Breast epithelium (tissue), 4 donors: ENCODE results near the gene XRN1. TPM values are rescaled to one million over a fixed set of nuclear protein-coding genes. Genes with fewer than 3 reads are reported as not detected.

Experiments used
- DNase-seq, 2 donors: peaks; one replicate each; pipeline ENCODE4 v3.0.0-alpha.2; 2019; ENCODE audit warnings: low spot score in 2 of 2
- H3K27ac ChIP-seq, 2 donors: fragments of 200-600 bp; sonication (generic) in 1 of 2; one replicate each; pipeline ENCODE4 v1.5.1; 2016 to 2019; ENCODE audit warnings: mild to moderate bottlenecking in 1 of 2
- H3K27me3 ChIP-seq, 2 donors: fragments of 200-600 bp; sonication (generic) in 1 of 2; one replicate each; pipeline versions ENCODE4 v1.5.1 to v1.6.0; 2017 to 2019; ENCODE audit warnings: control low read depth in 1 of 2, mild to moderate bottlenecking in 1 of 2
- H3K36me3 ChIP-seq: fragments of 200-600 bp; one replicate; pipeline ENCODE4 v1.5.1; 2019
- H3K4me1 ChIP-seq, 2 donors: fragments of 200-600 bp; sonication (generic); one replicate each; pipeline ENCODE4 v1.5.1; 2016 to 2019; ENCODE audit warnings: control low read depth in 1 of 2
- H3K4me3 ChIP-seq, 3 donors: fragments of 200-600 bp; sonication (generic); 1 replicate in 2 of 3; 2 replicates in 1 of 3; pipeline ENCODE4 v1.5.1; 2016 to 2019; ENCODE audit warnings: mild to moderate bottlenecking in 3 of 3, moderate library complexity in 2 of 3
- H3K9me3 ChIP-seq, 2 donors: fragments of 200-600 bp; sonication (generic) in 1 of 2; one replicate each; pipeline ENCODE4 v1.5.1; 2016 to 2019; ENCODE audit warnings: control low read depth in 1 of 2
- CTCF ChIP-seq, 3 donors: fragments of 450-650 bp; IDR thresholded peaks; one replicate each; pipeline ENCODE4 v1.5.1; 2016 to 2017; ENCODE audit warnings: antibody characterized with exemption in 3 of 3, mild to moderate bottlenecking in 3 of 3, moderate library complexity in 3 of 3
- POLR2A ChIP-seq: fragments of 450-650 bp; IDR thresholded peaks from one replicate; pipeline ENCODE4 v1.6.1; 2016; ENCODE audit warnings: antibody characterized with exemption, mild to moderate bottlenecking, moderate library complexity
- POLR2AphosphoS5 ChIP-seq, 3 donors: sonication (generic); formaldehyde crosslinking; IDR thresholded peaks; one replicate each; pipeline ENCODE4 v1.6.1; 2017; ENCODE audit warnings: antibody characterized with exemption in 3 of 3
- intact Hi-C: fragments of 100-400 bp; cut with DNase I; formaldehyde crosslinking; loops from one replicate; pipeline ENCODE4 v1.15.1; 2023; ENCODE audit warnings: low total_unique reads
- total RNA-seq, 3 donors: library from RNA; depleted of rRNA; stranded (reverse); fragments of >200 nt; gene quantifications; one replicate each; pipeline ENCODE4 v1.1.0, GENCODE V29; 2016

Gene XRN1
- total RNA-seq, 3 donors from 2014 or later = 44.5 to 81.1 (median 51.5) TPM

- intact Hi-C loops = no loop called here
- no peaks in the 10 kb centered on the region for H3K4me1 ChIP-seq
- no peak for TF ChIP-seq CTCF (IDR thresholded peaks at IDR 0.05)
- TF ChIP-seq POLR2AphosphoS5 (IDR thresholded peaks at IDR 0.05) = no peak
- no peak for TF ChIP-seq POLR2A
- H3K36me3 ChIP-seq = no peaks in the 10 kb centered on the region
- H3K9me3 ChIP-seq = peaks cover 0 to 3% of the 10 kb centered on the region in 2 donors
- no peaks in the 10 kb centered on the region for H3K27me3 ChIP-seq
- no peak overlapping the region for H3K4me3 ChIP-seq
- no peak for DNase-seq
- no peak overlapping the region for H3K27ac ChIP-seq
These were observed 149.2 kb downstream of the XRN1 start for GRCh38 chr3:142298626-142299025.

- intact Hi-C loops = no loop called here
- Histone ChIP-seq H3K9me3 (no peaks in the 10 kb centered on the region), H3K4me3 (no peak overlapping the region), H3K27me3 (no peaks in the 10 kb centered on the region), H3K27ac (no peak overlapping the region), H3K36me3 (no peaks in the 10 kb centered on the region), H3K4me1 (no peaks in the 10 kb centered on the region)
- no peak for DNase-seq
- TF ChIP-seq POLR2AphosphoS5 (IDR thresholded peaks at IDR 0.05) = no peak
- no peak for TF ChIP-seq POLR2A
- TF ChIP-seq CTCF (IDR thresholded peaks at IDR 0.05) = no peak
These were observed 151.3 kb downstream of the XRN1 start for GRCh38 chr3:142296507-142296906.

- Histone ChIP-seq H3K4me1 (no peaks in the 10 kb centered on the region), H3K27me3 (no peaks in the 10 kb centered on the region), H3K9me3 (peaks cover 0 to 12% of the 10 kb centered on the region in 2 donors), H3K36me3 (no peaks in the 10 kb centered on the region), H3K4me3 (no peak overlapping the region), H3K27ac (no peak overlapping the region)
- DNase-seq = no peak
- TF ChIP-seq POLR2A (no peak), POLR2AphosphoS5 (IDR thresholded peaks at IDR 0.05) (no peak), CTCF (IDR thresholded peaks at IDR 0.05) (no peak)
- intact Hi-C loops = no loop called here
These were observed 159.8 kb downstream of the XRN1 start for GRCh38 chr3:142287866-142288638.

- H3K9me3 ChIP-seq = peaks cover 0 to 12% of the 10 kb centered on the region in 2 donors
- H3K27ac ChIP-seq = no peak overlapping the region
- TF ChIP-seq POLR2A (no peak), POLR2AphosphoS5 (IDR thresholded peaks at IDR 0.05) (no peak), CTCF (IDR thresholded peaks at IDR 0.05) (no peak)
- no peaks in the 10 kb centered on the region for H3K4me1 ChIP-seq
- no peaks in the 10 kb centered on the region for H3K27me3 ChIP-seq
- no peak for DNase-seq
- intact Hi-C loops = no loop called here
- H3K4me3 ChIP-seq = no peak overlapping the region
- no peaks in the 10 kb centered on the region for H3K36me3 ChIP-seq
These were observed 162.7 kb downstream of the XRN1 start for GRCh38 chr3:142285083-142285517.

GRCh38 chr3:142282503-142282902, 165.3 kb downstream of the XRN1 start:
- DNase-seq = no peak
- no peak for TF ChIP-seq CTCF (IDR thresholded peaks at IDR 0.05)
- no peak for TF ChIP-seq POLR2AphosphoS5 (IDR thresholded peaks at IDR 0.05)
- no peak for TF ChIP-seq POLR2A

More at GRCh38 chr3:142282503-142282902, 165.3 kb downstream of the XRN1 start:
- Histone ChIP-seq H3K9me3 (peaks cover 0 to under 1% of the 10 kb centered on the region in 2 donors), H3K27ac (no peak overlapping the region), H3K4me1 (no peaks in the 10 kb centered on the region), H3K27me3 (no peaks in the 10 kb centered on the region), H3K36me3 (no peaks in the 10 kb centered on the region), H3K4me3 (no peak overlapping the region)
- intact Hi-C loops = no loop called here
